DND-41 (cell line): ENCODE measurements around the gene ZNF333.

Experiments used
- ATAC-seq: fragments of 200-7000 bp; cut with Tn5 transposase; 3 replicates; pipeline ENCODE4 v1.9.1; 2021; ENCODE audit warnings: low read depth; ENCODE audit not compliant: insufficient read depth
- DNase-seq: peaks from one replicate; pipeline ENCODE4 v3.0.0-alpha.2; 2020
- H2AFZ ChIP-seq: 2 replicates; pipeline ENCODE4 v1.6.0; 2012; ENCODE audit warnings: low read depth, low read length
- H3K27ac ChIP-seq: 2 replicates; pipeline ENCODE4 v1.5.1; 2012; ENCODE audit warnings: low read length, inconsistent platforms
- H3K27me3 ChIP-seq: fragments of 200-600 bp; sonication (generic); 2 replicates; pipeline ENCODE4 v1.6.0; 2012; ENCODE audit warnings: low read length, mild to moderate bottlenecking, inconsistent platforms; ENCODE audit not compliant: insufficient read depth, poor library complexity
- H3K36me3 ChIP-seq: 2 replicates; pipeline ENCODE4 v1.5.1; 2012; ENCODE audit warnings: low read length, inconsistent platforms; ENCODE audit not compliant: insufficient read depth
- H3K4me1 ChIP-seq: 2 replicates; pipeline ENCODE4 v1.5.1; 2012; ENCODE audit warnings: mild to moderate bottlenecking, low read length; ENCODE audit not compliant: insufficient read depth
- H3K4me2 ChIP-seq: 2 replicates; pipeline ENCODE4 v1.6.0; 2012; ENCODE audit warnings: mild to moderate bottlenecking, moderate library complexity, low read length, inconsistent platforms; ENCODE audit not compliant: insufficient read depth
- H3K4me3 ChIP-seq, 2 experiments: fragments of 200-600 bp in 1 of 2; shearing (Covaris generic) in 1 of 2; 2 replicates each; pipeline ENCODE4 v1.5.1; 2012 to 2016; ENCODE audit warnings: inconsistent platforms in 2 of 2, low read length in 2 of 2, mild to moderate bottlenecking in 2 of 2, low read depth in 1 of 2, moderate library complexity in 1 of 2
- H3K79me2 ChIP-seq: 2 replicates; pipeline ENCODE4 v1.6.0; 2012; ENCODE audit warnings: low read length, inconsistent platforms; ENCODE audit not compliant: insufficient read depth
- H3K9ac ChIP-seq: 2 replicates; pipeline ENCODE4 v1.6.0; 2012; ENCODE audit warnings: low read depth, mild to moderate bottlenecking, inconsistent platforms, low read length, moderate library complexity
- H3K9me3 ChIP-seq: 2 replicates; pipeline ENCODE4 v1.5.1; 2012; ENCODE audit warnings: low read length, moderate library complexity, mild to moderate bottlenecking, inconsistent platforms; ENCODE audit not compliant: insufficient read depth, severe bottlenecking
- H4K20me1 ChIP-seq: 2 replicates; pipeline ENCODE4 v1.6.0; 2012; ENCODE audit warnings: low read length; ENCODE audit not compliant: insufficient read depth
- EZH2 ChIP-seq: IDR thresholded peaks from 3 replicates; pipeline ENCODE4 v1.6.1; 2012; ENCODE audit warnings: borderline replicate concordance, low read depth, mild to moderate bottlenecking, moderate library complexity, low read length, inconsistent platforms; ENCODE audit not compliant: severe bottlenecking
- TF ChIP-seq, protein P1 (sequence below): IDR thresholded peaks from 2 replicates; pipeline ENCODE4 v1.5.1; 2012; ENCODE audit warnings: borderline replicate concordance, low read length, moderate library complexity, mild to moderate bottlenecking; ENCODE audit not compliant: poor library complexity, severe bottlenecking; ENCODE audit errors: extremely low read depth

Gene ZNF333

GRCh38 chr19:14746886-14747285, 57.0 kb downstream of the ZNF333 start:
- Histone ChIP-seq H3K9me3 (no peaks in the 10 kb centered on the region), H3K27me3 (no peaks in the 10 kb centered on the region), H4K20me1 (no peaks in the 10 kb centered on the region), H3K79me2 (no peaks in the 10 kb centered on the region), H2AFZ (no peak overlapping the region), H3K4me3 (no peak overlapping the region), H3K4me2 (no peak overlapping the region), H3K27ac (no peak overlapping the region), H3K4me1 (no peaks in the 10 kb centered on the region), H3K36me3 (peaks cover 32% of the 10 kb centered on the region), H3K9ac (no peak overlapping the region)
- DNase-seq (no peak), ATAC-seq (no peak)
- TF ChIP-seq, protein P1, sequence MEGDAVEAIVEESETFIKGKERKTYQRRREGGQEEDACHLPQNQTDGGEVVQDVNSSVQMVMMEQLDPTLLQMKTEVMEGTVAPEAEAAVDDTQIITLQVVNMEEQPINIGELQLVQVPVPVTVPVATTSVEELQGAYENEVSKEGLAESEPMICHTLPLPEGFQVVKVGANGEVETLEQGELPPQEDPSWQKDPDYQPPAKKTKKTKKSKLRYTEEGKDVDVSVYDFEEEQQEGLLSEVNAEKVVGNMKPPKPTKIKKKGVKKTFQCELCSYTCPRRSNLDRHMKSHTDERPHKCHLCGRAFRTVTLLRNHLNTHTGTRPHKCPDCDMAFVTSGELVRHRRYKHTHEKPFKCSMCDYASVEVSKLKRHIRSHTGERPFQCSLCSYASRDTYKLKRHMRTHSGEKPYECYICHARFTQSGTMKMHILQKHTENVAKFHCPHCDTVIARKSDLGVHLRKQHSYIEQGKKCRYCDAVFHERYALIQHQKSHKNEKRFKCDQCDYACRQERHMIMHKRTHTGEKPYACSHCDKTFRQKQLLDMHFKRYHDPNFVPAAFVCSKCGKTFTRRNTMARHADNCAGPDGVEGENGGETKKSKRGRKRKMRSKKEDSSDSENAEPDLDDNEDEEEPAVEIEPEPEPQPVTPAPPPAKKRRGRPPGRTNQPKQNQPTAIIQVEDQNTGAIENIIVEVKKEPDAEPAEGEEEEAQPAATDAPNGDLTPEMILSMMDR: no peak
- TF ChIP-seq EZH2: no peak

GRCh38 chr19:14748601-14749000, 58.8 kb downstream of the ZNF333 start:
- Histone ChIP-seq H3K79me2 (no peaks in the 10 kb centered on the region), H3K9me3 (no peaks in the 10 kb centered on the region), H3K4me2 (no peak overlapping the region), H3K36me3 (peaks cover 23% of the 10 kb centered on the region), H3K4me1 (no peaks in the 10 kb centered on the region), H3K27me3 (no peaks in the 10 kb centered on the region), H2AFZ (no peak overlapping the region), H3K9ac (no peak overlapping the region), H3K4me3 (no peak overlapping the region), H4K20me1 (no peaks in the 10 kb centered on the region), H3K27ac (no peak overlapping the region)
- no peak for ATAC-seq
- TF ChIP-seq EZH2: no peak
- TF ChIP-seq, protein P1: no peak
- DNase-seq: no peak

- Histone ChIP-seq H3K4me1 (no peaks in the 10 kb centered on the region), H3K9me3 (no peaks in the 10 kb centered on the region), H4K20me1 (no peaks in the 10 kb centered on the region), H3K9ac (no peak overlapping the region), H3K4me2 (no peak overlapping the region), H3K79me2 (no peaks in the 10 kb centered on the region), H2AFZ (no peak overlapping the region), H3K27ac (no peak overlapping the region), H3K36me3 (peaks cover 5% of the 10 kb centered on the region; the same call in 1 of the 2 replicates), H3K4me3 (no peak overlapping the region), H3K27me3 (no peaks in the 10 kb centered on the region)
- no peak for ATAC-seq
- TF ChIP-seq, protein P1: no peak
- TF ChIP-seq EZH2: no peak
- no peak for DNase-seq
Observed at GRCh38 chr19:14758816-14759215, 69.0 kb downstream of the ZNF333 start.

- no peaks in the 10 kb centered on the region for H3K4me1 ChIP-seq
- no peak overlapping the region for H3K4me2 ChIP-seq
- H3K9me3 ChIP-seq: no peaks in the 10 kb centered on the region
- H3K27ac ChIP-seq: no peak overlapping the region
- H3K9ac ChIP-seq: no peak overlapping the region
- no peaks in the 10 kb centered on the region for H4K20me1 ChIP-seq
- no peak for DNase-seq
- H3K4me3 ChIP-seq: no peak overlapping the region
- ATAC-seq: no peak
- TF ChIP-seq EZH2: no peak
- TF ChIP-seq, protein P1: no peak
- no peak overlapping the region for H2AFZ ChIP-seq
- peaks cover 3% of the 10 kb centered on the region for H3K36me3 ChIP-seq
- H3K79me2 ChIP-seq: no peaks in the 10 kb centered on the region
- H3K27me3 ChIP-seq: no peaks in the 10 kb centered on the region
Observed at GRCh38 chr19:14761607-14762006, 71.8 kb downstream of the ZNF333 start.
